GM18502 (cell line): Measurements from ENCODE around the gene WASF2.
A peak's percentile ranks its signal among the peaks of the same experiment; 100 is the strongest.

Source experiments
- ATAC-seq: cut with Tn5 transposase; IDR thresholded peaks from one replicate; pipeline ENCODE4 v1.9.1; 2021; ENCODE audit warnings: mild to moderate bottlenecking; ENCODE audit not compliant: unreplicated experiment, poor library complexity

WASF2 gene

GRCh38 chr1:27381969-27382762, 107.8 kb downstream of the WASF2 start:
- ATAC-seq, result no peak

DNA sequence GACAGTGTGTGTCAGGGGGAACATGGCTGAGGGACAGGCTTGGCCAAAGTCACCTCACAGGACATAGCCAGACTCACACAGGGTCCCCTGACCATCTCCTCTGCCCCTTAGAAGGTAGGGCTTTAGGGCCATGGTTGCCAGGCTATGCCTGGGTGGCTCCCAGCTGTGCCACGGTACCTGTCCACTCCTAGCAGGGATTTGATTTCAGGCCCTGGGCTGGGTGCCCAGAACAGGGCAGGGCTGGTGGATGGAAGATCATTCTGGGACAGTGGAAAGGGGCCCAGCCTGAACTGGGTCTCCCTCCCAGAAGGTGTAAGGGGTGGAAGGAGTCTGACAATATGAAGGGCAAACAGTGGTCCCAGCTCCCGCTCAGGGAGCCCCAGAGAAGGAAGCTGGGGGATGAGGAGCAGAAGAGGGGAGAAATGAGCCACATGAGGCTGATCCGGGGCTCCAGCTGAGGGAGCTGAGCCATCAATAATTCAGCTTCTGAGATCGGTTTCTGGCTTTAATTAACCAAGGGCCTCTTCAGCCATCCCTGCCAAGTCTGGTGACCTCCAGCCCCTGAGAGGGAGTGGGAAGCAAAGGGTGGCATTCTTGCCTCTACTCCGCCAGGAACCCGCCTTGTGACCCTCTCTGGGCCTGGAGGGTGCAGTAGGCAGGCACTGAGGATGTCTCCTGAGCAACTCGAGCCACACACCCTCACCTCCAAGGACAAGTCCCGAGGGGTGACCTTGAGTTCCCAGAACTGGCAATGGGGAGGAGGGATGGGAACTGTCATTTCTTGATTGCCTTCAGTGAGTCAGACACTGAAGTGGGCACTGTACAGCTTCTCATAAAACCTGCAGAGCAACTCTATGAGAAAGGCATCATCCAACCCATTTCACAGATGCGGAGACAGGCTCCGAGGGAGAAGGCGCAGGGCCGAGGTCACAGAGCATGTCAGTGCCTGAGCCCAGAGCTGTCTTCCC, 108.9 kb downstream of the WASF2 start:
- ATAC-seq, result no peak

GRCh38 chr1:27380224-27380623, 109.7 kb downstream of the WASF2 start:
- ATAC-seq, result no peak

- no peak for ATAC-seq
Observed at GRCh38 chr1:27379564-27380122, 110.3 kb downstream of the WASF2 start.

GRCh38 chr1:27377760-27378495, 112.0 kb downstream of the WASF2 start:
- ATAC-seq, result no peak

- no peak for ATAC-seq
Observed at GRCh38 chr1:27374362-27375086, 115.4 kb downstream of the WASF2 start, which contains the start of gene FCN3. Gene FCN3 (minus strand): TSS chr1:27374824. CDS start chr1:27374818, 6 bp downstream.

GRCh38 chr1:27372808-27373690, 116.9 kb downstream of the WASF2 start:
- ATAC-seq, result no peak

GRCh38 chr1:27372022-27372807, 117.8 kb downstream of the WASF2 start:
- no peak for ATAC-seq

DNA sequence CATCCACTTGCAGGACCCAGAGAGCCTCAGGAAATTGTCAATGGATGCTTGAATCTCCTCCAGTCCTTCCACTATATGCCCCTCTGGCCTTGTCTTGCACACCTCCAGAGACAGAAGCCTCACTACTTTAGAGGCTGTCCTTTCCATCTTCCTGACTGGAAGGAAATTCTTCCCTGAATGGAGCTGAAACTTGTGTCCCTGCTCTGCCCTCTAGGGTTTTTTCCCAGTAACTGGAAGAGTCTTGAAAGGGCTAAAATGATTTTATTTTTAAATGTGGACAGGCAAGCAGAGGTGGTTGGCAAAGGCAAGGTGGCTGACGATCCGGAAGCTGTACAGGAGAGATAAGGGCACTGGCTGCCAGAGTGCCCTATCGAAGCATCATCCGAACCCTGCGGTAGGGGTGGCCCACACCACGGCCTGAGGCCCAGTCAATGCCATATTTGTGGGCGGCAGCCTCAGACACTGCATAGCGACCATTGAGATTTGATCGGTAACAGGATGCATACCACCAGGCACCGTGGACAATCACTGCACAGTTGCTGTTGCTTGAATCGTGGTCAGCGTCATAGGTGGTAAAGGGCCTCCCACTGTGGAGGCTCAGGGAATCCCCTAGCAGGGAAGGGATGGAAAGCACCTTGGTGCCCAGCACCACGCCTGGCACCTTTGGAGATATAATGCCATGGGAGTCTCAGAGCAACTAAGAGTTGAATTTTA, 120.9 kb downstream of the WASF2 start:
- no peak for ATAC-seq

DNA sequence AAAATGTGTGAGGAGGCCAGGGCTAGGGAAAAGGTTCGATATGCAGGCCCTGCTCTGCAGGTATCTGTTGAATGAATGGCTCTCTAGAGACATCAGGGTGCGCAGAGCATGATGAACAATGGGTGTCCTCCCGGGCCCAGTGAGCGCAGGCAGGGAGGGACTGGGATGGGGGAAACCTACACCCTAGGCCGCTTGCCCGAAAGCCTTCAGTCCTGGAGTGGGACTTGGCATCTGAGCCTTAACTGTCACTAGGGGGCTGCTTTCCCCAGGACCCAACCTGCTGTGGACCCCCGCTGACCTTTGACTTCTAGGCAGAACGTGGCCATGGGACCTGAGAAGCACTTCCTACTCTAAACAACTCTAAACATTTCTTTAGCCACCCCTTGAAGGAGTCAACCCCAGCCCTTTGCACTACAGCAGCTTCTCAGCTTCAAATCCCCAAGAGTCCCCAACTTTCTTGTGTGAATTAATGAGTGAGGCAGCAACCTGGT, 122.8 kb downstream of the WASF2 start:
- no peak for ATAC-seq

- ATAC-seq, result peak; percentile 44
Observed at GRCh38 chr1:27366411-27367159, 123.4 kb downstream of the WASF2 start, which contains the start of gene MAP3K6. Gene MAP3K6 (minus strand): TSS chr1:27366961. CDS start chr1:27366597, 364 bp downstream.

GRCh38 chr1:27366113-27366410, 123.9 kb downstream of the WASF2 start:
- peak; percentile 48 for ATAC-seq

DNA sequence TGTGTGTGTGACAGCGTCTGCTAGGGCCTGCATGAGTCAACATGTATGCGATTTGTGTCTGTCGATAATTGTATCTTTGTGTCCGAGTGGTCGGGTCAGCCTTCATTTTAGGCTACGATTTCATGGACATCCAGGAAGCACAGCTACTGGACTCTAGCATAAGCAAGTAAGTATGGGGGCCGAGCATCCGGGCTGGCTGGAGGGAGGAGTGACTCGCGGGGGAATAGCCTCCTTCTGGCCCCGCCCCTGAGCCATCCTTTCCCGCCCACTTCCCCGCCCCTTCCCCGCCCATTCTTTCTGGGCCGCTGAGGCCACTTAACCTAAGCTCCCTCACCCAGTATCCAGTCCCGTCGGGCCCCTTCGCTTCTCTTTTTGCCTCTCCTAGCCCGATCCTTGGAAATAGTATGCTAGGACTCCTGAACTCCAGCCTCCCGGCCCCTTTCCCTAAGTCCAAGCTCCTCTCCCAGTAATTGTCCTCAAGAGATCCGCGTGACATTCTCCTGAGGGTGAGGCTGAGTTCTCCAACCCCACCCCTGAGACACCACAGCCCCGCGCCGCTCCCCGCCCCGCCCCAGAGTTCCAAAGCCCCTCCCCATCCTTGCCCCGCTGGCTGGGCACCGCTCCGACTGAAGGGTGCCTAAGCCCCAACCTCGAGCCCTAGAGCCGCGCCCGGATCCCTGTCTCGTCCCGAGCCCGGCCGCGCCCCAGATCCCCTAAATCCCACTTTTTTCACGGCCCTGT, 124.4 kb downstream of the WASF2 start:
- ATAC-seq, result peak; percentile 36

- ATAC-seq, result no peak
Observed at GRCh38 chr1:27364696-27365371, 125.1 kb downstream of the WASF2 start.
